GM18505 (cell line): Measurements from ENCODE around the gene KNCN.

Experiments used
- ATAC-seq: cut with Tn5 transposase; IDR thresholded peaks from one replicate; pipeline ENCODE4 v1.9.1; 2021; ENCODE audit not compliant: unreplicated experiment
- POLR2A ChIP-seq: IDR thresholded peaks from 4 replicates; pipeline ENCODE4 v1.6.1; 2011; ENCODE audit warnings: borderline replicate concordance; ENCODE audit not compliant: insufficient read depth, insufficient read length; ENCODE audit errors: extremely low read depth

KNCN gene

GRCh38 chr1:46508757-46509156 lies 42.7 kb downstream of the KNCN start:
- no peak for ATAC-seq
- no peak for TF ChIP-seq POLR2A

- no peak for TF ChIP-seq POLR2A
- no peak for ATAC-seq
These were observed 44.8 kb downstream of the KNCN start for GRCh38 chr1:46506470-46507219.

- TF ChIP-seq POLR2A = no peak
- ATAC-seq = no peak
These were observed 48.0 kb downstream of the KNCN start for GRCh38 chr1:46503421-46503820.

- no peak for ATAC-seq
- TF ChIP-seq POLR2A = no peak
These were observed 49.9 kb downstream of the KNCN start for GRCh38 chr1:46501528-46501927.

- no peak for TF ChIP-seq POLR2A
- no peak for ATAC-seq
These were observed 53.8 kb downstream of the KNCN start for GRCh38 chr1:46497665-46498064.

- no peak for ATAC-seq
- no peak for TF ChIP-seq POLR2A
These were observed 54.4 kb downstream of the KNCN start for GRCh38 chr1:46497020-46497419.

GRCh38 chr1:46496505-46496904 lies 54.9 kb downstream of the KNCN start:
- no peak for TF ChIP-seq POLR2A
- ATAC-seq = no peak

GRCh38 chr1:46495778-46496177 lies 55.7 kb downstream of the KNCN start:
- no peak for TF ChIP-seq POLR2A
- ATAC-seq = no peak
